ACHN (cell line): Measurements from ENCODE around the gene TAAR5.
"Not testable (repeated sequence)": the region's sequence is repeated elsewhere in the genome, so short reads cannot be mapped to it uniquely, and the experiment has no call there.

Experiments
- DNase-seq: peaks from one replicate; pipeline ENCODE4 v3.0.0-alpha.2; 2015
- in situ Hi-C: cut with HindIII; loops from 2 replicates; pipeline ENCODE4 v1.10.0; 2017; ENCODE audit warnings: low sequenced_read_pairs, low pct_ligation_motif_present, low pct_unique_long_range_greater_than_20kb

TAAR5 gene

DNA sequence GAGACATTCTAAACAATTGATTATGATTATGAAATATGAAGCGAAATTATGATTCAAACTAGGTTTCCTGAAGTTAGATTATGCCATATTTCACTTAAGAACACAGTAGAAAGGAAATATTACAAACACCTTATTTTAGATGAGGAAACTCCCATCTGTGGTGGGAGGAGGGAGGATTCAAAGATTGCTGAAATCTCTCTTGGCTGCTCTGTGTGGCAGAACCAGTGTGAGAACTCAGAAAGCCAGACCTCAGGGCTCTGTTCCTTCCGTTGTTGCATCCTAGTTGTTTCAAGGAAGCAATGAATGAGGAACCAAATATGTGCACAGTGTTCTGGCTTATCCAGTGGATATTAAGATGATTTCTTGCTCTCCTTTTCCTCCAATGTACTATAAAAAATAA is 2.1 kb downstream of the TAAR5 start:
- DNase-seq = no peak
- in situ Hi-C loops = no loop called here

DNA sequence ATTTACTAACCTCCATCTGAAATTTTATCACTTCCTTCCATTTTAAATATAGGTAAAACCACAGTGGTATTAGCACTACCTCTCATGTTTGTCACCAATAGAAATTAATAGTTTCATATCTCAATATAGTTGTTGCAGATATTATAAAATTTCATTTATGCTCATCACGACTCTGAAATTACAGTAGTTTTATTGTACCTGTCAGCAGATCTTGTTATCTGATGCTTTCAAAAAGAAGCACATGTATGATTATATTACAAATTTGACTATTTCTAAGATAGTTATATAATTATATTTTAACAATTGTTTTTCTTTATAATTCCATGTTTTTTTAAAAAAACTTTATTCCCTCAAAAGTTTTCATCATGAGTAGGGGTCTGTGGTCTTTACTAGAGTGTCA is 4.8 kb downstream of the TAAR5 start:
- in situ Hi-C loops = no loop called here
- DNase-seq = no peak

DNA sequence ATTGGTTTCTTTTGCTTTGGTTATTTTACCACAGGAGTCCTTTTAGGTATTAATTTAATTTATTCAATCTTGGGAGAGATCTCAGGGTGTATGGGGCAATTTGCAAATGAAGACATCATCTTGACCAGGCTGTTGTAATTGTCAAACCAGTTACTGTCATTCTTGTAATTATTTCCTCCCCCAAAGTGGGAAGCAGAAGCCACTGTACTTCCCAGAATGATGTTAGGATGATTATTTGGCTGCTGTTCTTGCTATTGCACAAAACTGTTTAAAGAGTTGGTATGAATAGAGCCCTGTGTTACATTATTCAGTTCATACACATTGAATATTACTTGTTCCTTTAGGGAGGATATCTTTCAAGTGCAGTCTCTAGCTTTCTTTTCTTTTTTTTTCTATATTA is 17.8 kb downstream of the TAAR5 start:
- in situ Hi-C loops = no loop called here
- DNase-seq = no peak

DNA sequence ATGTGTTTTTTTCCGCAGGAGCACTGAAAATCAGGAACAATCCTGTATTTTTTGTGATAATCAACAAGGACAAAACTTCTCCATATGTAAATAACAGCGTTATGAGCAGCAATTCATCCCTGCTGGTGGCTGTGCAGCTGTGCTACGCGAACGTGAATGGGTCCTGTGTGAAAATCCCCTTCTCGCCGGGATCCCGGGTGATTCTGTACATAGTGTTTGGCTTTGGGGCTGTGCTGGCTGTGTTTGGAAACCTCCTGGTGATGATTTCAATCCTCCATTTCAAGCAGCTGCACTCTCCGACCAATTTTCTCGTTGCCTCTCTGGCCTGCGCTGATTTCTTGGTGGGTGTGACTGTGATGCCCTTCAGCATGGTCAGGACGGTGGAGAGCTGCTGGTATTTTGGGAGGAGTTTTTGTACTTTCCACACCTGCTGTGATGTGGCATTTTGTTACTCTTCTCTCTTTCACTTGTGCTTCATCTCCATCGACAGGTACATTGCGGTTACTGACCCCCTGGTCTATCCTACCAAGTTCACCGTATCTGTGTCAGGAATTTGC is 19.2 kb downstream of the TAAR5 start, which contains the start of gene TAAR6:
TAAR6 (plus strand) TSS at position 102 of the 557 bp plus-strand sequence; CDS start at position 102, 0 bp downstream.
- in situ Hi-C loops = no loop called here
- no peak for DNase-seq

DNA sequence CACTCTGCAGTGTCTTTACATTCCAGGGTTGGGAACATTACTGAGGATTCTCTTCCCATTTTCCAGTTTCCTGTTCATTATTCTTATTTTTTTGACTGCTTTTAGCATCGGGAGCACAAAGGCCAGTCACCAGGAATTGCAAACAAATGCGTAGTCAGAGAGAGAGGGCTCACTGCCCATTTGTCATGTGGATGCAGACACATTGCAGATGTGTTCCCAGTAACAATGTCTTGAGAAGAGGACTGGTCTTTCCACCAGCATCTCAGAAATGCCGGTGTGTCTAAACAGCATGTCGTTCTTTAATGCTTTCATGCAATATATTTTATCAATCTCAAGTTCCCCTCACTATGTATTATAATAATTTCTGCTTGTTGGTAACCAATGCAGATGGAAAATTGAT is 20.4 kb downstream of the TAAR5 start:
- in situ Hi-C loops = no loop called here

DNA sequence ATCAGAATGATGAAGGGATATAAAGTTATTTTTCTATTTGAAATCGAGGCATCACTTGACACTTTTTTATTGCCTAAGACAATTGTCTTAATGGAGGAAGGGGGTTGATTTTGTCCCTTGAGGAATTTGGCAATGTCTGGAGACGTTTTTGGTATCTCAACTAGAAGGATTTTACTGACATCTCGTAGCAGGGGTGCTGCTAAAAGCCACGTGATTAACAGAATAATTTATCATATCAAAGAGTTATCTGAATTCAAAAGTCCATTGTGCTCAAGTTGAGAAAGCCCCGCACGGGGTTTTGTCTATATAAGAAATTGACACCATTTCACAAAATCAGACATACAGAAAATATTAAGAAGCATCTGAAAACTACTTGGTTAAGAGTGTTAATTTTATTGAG is 20.9 kb downstream of the TAAR5 start:
- in situ Hi-C loops = no loop called here
- DNase-seq = no peak

More for the DNA sequence above, 20.4 kb downstream of the TAAR5 start:
- DNase-seq = no peak

DNA sequence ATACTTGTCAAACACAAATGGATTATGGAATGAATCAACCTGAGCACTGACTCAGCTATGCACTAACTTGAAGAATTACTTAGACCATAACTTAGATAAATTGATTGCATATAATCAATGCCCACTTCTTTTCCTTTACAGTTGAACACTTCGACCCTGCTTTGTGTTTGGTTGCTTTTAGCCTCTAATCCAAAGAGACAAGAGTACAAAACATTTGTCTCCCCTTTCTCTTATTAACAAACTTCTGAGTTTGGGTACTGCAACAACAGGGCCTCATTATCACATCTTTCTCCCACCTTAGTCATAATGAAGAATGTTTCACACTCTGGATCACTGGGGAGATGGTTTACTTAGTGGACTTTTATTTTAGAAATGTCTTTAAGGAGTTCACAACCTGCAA is 22.0 kb downstream of the TAAR5 start:
- in situ Hi-C loops = no loop called here
- no peak for DNase-seq

DNA sequence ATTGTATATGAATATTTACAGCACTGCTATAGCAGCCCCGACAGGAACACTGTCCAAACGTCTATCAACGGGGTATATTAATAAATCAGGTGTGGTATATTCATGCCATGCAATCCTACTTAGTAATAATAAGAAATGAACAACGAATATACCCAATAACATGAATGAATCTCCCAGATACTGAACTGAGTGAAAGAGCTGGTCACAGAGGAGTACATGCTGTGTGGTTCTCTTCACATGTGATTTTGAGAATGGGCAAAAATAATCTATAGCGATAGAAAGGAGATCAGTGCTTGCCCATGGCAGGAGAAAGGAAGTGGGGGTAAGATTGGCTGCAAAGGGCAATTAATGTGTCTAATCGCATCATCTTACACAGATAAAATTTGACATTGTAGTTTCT is 23.1 kb downstream of the TAAR5 start:
- DNase-seq = no peak
- in situ Hi-C loops = no loop called here

DNA sequence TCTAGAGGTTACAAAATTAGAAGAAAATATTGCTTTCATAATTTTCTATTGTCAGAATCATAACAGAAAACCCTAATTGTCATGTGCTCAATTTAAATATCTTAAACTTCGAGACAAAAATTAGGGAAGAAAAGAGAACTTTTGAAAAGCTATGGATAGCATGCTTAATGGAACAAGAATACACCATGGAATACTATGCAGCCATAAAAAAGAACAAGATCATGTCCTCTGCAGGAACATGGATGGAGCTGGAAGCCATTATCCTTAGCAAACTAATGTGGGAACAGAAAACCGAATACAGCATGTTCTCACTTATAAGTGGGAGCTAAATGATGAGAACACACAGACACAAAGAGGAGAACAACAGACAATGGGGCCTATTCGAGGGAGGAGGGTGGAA is 29.5 kb downstream of the TAAR5 start:
- DNase-seq, in situ Hi-C loops: not testable (repeated sequence)

DNA sequence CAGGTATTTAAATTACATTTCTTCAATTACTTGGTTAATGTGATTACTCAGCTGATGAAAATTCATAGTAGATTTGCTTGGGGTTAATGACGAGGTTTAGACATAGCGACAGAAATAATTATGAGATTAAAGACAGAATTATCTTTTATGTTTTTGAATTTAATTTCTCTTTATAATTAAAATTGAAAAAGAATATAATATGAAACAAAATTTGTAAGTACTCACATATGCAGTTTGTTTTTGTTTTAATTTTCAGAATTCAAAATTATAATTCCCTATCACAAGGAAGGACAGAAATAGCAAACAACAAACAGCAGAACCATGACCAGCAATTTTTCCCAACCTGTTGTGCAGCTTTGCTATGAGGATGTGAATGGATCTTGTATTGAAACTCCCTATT is 37.2 kb downstream of the TAAR5 start, which contains the start of gene TAAR8:
TAAR8 (plus strand) TSS at position 301 of the 400 bp plus-strand sequence; CDS start at position 322, 21 bp downstream.
- in situ Hi-C loops = no loop called here

DNA sequence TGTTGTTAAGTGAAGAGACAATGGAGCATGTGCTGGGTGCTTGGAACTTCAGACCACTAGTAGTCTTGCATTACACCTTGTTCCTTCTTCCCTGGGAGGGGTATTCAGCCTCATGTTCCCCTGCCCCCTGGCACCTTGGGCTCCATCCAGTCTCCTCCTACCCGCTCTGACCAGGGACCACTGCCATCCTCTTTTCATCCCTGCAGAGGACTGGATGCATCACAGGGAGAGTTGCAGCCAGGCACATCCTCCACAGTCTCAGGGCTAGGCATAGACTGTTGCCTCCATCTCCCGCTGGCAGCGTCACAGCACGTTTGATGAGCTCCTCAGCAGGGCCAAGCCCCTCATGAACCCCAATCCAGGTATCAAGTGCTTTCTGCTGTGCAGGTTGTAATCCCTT is 38.3 kb downstream of the TAAR5 start:
- in situ Hi-C loops = no loop called here
- no peak for DNase-seq

More for the DNA sequence above, 37.2 kb downstream of the TAAR5 start, which contains the start of gene TAAR8:
- DNase-seq = no peak

DNA sequence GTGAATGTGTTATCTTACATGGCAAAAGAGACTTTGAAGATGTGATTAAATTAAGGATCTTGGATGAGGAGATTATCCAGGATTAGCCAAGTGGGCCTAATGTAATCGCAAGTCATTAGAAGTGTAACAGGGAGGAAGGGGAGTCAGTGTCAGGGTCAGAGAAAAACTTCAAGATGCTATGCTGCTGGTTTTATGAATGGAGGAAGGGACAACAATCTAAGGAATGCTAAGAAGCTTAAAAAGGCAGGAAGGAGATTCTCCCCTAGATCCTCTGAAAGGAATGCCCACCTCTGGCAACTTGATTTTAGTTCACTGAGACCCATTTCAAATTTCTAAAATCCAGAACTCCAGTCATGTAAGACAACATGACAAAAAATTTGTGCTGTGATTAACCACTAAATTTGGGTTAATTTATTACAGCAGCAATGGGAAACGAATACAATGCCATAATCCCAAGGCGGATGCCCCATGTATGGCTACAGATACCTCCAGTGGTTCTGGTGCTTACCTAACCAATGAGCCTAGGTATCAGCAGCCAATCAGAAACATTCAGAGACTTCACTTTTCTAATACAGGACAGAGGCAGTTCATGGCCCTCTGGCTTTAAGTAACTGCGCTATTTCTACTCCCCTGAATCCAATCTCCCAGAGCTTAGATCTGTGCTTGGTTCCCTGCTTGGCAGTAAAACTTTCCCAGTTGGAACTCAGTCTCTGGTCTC is 40.6 kb downstream of the TAAR5 start:
- no peak for DNase-seq
- in situ Hi-C loops = loop anchor here (25.0 kb wide), 1 partner anchor 238 kb away; the partner anchor contains the start of gene SLC18B1

DNA sequence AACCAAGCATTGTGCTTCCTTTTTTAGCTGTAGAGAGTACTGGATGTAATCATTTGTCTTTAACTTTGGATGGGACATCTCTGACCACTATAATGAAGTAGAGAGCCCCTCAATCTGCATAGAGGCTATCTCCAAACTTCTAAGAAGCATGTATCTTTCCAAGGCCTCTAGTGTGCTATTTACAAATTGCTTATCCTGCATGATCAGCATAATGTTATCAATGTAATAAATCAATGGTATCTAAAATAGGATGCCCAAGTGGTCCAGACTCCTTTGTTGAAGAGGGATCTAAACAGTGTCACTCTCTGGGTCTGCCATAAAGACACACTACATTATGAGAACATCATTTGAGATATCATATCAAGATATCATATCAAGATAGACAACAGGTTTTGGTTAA is 44.7 kb downstream of the TAAR5 start:
- in situ Hi-C loops = loop anchor here (25.0 kb wide), 1 partner anchor 242 kb away; the partner anchor contains the start of gene SLC18B1
- DNase-seq = no peak
